Thyroid gland (tissue), 4 donors: ENCODE data around the gene BTBD16. TPM values are rescaled to one million over a fixed set of nuclear protein-coding genes. Genes with fewer than 3 reads are reported as not detected.
A peak's percentile ranks its signal among the peaks of the same experiment; 100 is the strongest.

Source experiments
- DNase-seq, 2 donors: peaks; one replicate each; pipeline ENCODE4 v3.0.0-alpha.2; 2019
- H3K27ac ChIP-seq, 3 donors: fragments of 200-600 bp; sonication (generic); 1 replicate in 2 of 3; 2 replicates in 1 of 3; pipeline ENCODE4 v1.5.1; 2016 to 2019; ENCODE audit warnings: mild to moderate bottlenecking in 1 of 3, moderate library complexity in 1 of 3
- H3K27me3 ChIP-seq: fragments of 200-600 bp; sonication (generic); one replicate; pipeline ENCODE4 v1.5.1; 2019
- H3K36me3 ChIP-seq, 2 donors: fragments of 200-600 bp; sonication (generic); one replicate each; pipeline ENCODE4 v1.5.1; 2016 to 2019
- H3K4me1 ChIP-seq, 2 donors: fragments of 200-600 bp; sonication (generic); one replicate each; pipeline ENCODE4 v1.5.1; 2017 to 2019
- H3K4me3 ChIP-seq, 3 donors: fragments of 200-600 bp; sonication (generic); replicated peaks in 1 of 3; 1 replicate in 2 of 3; 2 replicates in 1 of 3; pipeline ENCODE4 v1.5.1; 2016; ENCODE audit warnings: mild to moderate bottlenecking in 1 of 3
- H3K9me3 ChIP-seq: fragments of 200-600 bp; sonication (generic); one replicate; pipeline ENCODE4 v1.5.1; 2017
- CTCF ChIP-seq, 6 experiments: fragments of 200-600 bp in 3 of 6; fragments of 450-650 bp in 3 of 6; sonication (generic) in 3 of 6; IDR thresholded peaks; one replicate each; pipeline ENCODE4 v1.5.1; 2016 to 2019; ENCODE audit warnings: antibody characterized with exemption in 6 of 6, mild to moderate bottlenecking in 2 of 6, inconsistent platforms in 1 of 6, moderate library complexity in 1 of 6
- POLR2A ChIP-seq, 2 donors: fragments of 450-650 bp; IDR thresholded peaks; one replicate each; pipeline ENCODE4 v1.6.1; 2017; ENCODE audit warnings: antibody characterized with exemption in 2 of 2, mild to moderate bottlenecking in 2 of 2, moderate library complexity in 1 of 2
- WGBS, 2 donors: methylation state at CpG; one replicate each; pipeline ENCODE4 v1.1.5; 2017; 5-methylcytosine and 5-hydroxymethylcytosine counted together
- intact Hi-C: fragments of 100-400 bp; cut with DNase I; formaldehyde crosslinking; loops from one replicate; pipeline ENCODE4 v1.15.1; 2023
- total RNA-seq, 4 donors: library from RNA; depleted of rRNA; stranded (reverse); fragments of >200 nt; gene quantifications; one replicate each; pipeline ENCODE4 v1.2.3, GENCODE V29; 2016

The BTBD16 gene
- total RNA-seq, 4 donors from 2014 or later = 0.11 TPM; not detected in 3

- H3K4me3 ChIP-seq = no peak overlapping the region
- no peaks in the 10 kb centered on the region for H3K27me3 ChIP-seq
- peaks cover 4 to 8% of the 10 kb centered on the region in 2 donors for H3K4me1 ChIP-seq
- intact Hi-C loops = no loop called here
- no peaks in the 10 kb centered on the region for H3K9me3 ChIP-seq
- DNase-seq = no peak
- no peak for TF ChIP-seq POLR2A (IDR thresholded peaks at IDR 0.05)
- no peak overlapping the region for H3K27ac ChIP-seq
- H3K36me3 ChIP-seq = no peaks in the 10 kb centered on the region
- 82 to 93% methylated on average over 2 of the region's 2 CpGs for WGBS, 2 donors
Observed at GRCh38 chr10:122363311-122363710, 92.2 kb downstream of the BTBD16 start.

GRCh38 chr10:122363722-122364463 lies 92.8 kb downstream of the BTBD16 start:
- Histone ChIP-seq H3K9me3 (no peaks in the 10 kb centered on the region), H3K4me3 (no peak overlapping the region), H3K27ac (no peak overlapping the region), H3K27me3 (no peaks in the 10 kb centered on the region), H3K4me1 (peaks cover 4 to 8% of the 10 kb centered on the region in 2 donors), H3K36me3 (no peaks in the 10 kb centered on the region)
- intact Hi-C loops = no loop called here
- DNase-seq = no peak
- 64 to 71% methylated on average over 4 to 6 of the region's 6 CpGs for WGBS, 2 donors
- TF ChIP-seq CTCF (IDR thresholded peaks at IDR 0.05) = no peak
- no peak for TF ChIP-seq POLR2A (IDR thresholded peaks at IDR 0.05)

GRCh38 chr10:122368502-122369254 lies 97.6 kb downstream of the BTBD16 start:
- WGBS, 2 donors = 62 to 71% methylated on average over 11 to 13 of the region's 13 CpGs
- DNase-seq = no peak
- intact Hi-C loops = no loop called here

GRCh38 chr10:122373108-122373507 lies 102.0 kb downstream of the BTBD16 start:
- peak overlapping the region in 2 of 3 donors; percentile 67 to 98 for H3K27ac ChIP-seq
- no peaks in the 10 kb centered on the region for H3K27me3 ChIP-seq
- H3K9me3 ChIP-seq = no peaks in the 10 kb centered on the region
- no peak for DNase-seq
- no peak for TF ChIP-seq CTCF (IDR thresholded peaks at IDR 0.05)
- TF ChIP-seq POLR2A (IDR thresholded peaks at IDR 0.05) = no peak
- WGBS, 2 donors = 75 to 79% methylated on average over 4 of the region's 4 CpGs
- H3K4me3 ChIP-seq = no peak overlapping the region
- intact Hi-C loops = no loop called here
- H3K36me3 ChIP-seq = no peaks in the 10 kb centered on the region
- H3K4me1 ChIP-seq = peaks cover 6 to 16% of the 10 kb centered on the region in 2 donors

More at GRCh38 chr10:122368502-122369254, 97.6 kb downstream of the BTBD16 start:
- no peaks in the 10 kb centered on the region for H3K9me3 ChIP-seq
- no peak overlapping the region for H3K27ac ChIP-seq
- H3K4me3 ChIP-seq = no peak overlapping the region
- no peaks in the 10 kb centered on the region for H3K36me3 ChIP-seq
- H3K4me1 ChIP-seq = peaks cover 4 to 13% of the 10 kb centered on the region in 2 donors
- TF ChIP-seq POLR2A (IDR thresholded peaks at IDR 0.05) = no peak
- TF ChIP-seq CTCF (IDR thresholded peaks at IDR 0.05) = no peak
- no peaks in the 10 kb centered on the region for H3K27me3 ChIP-seq

- Histone ChIP-seq H3K4me1 (peaks cover 6 to 19% of the 10 kb centered on the region in 2 donors), H3K27me3 (no peaks in the 10 kb centered on the region), H3K36me3 (no peaks in the 10 kb centered on the region), H3K9me3 (no peaks in the 10 kb centered on the region), H3K27ac (peak overlapping the region; percentile 65 to 98 (median 67)), H3K4me3 (peak overlapping the region in 2 of 3 donors; percentile 25 to 69)
- 4 to 10% methylated on average over 13 of the region's 13 CpGs for WGBS, 2 donors
- TF ChIP-seq CTCF (IDR thresholded peaks at IDR 0.05) (no peak), POLR2A (IDR thresholded peaks at IDR 0.05) (no peak)
- DNase-seq = peak; percentile 38 to 40
- intact Hi-C loops = no loop called here
Observed at GRCh38 chr10:122373721-122374120, 102.6 kb downstream of the BTBD16 start.
